ENCODE data around the gene IMPACT.

The IMPACT gene

GRCh38 chr18:24408496-24408895 is 18.0 kb upstream of the IMPACT start:
- Histone ChIP-seq H3K9me3 (ENCODE audit: control insufficient read depth, insufficient read depth, low read length) (no peaks in the 10 kb centered on the region), H3K4me2 (ENCODE audit: low read length) (no peak overlapping the region), H4K20me1 (ENCODE audit: control insufficient read depth, insufficient read depth, low read depth, low read length) (no peaks in the 10 kb centered on the region), H3K4me3 (ENCODE audit: low read length) (no peak overlapping the region), H3K9me2 (replicated peaks; ENCODE audit: control insufficient read depth, low read length) (no peaks in the 10 kb centered on the region), H3K36me3 (ENCODE audit: control insufficient read depth, low read length) (no peaks in the 10 kb centered on the region), H3K79me2 (ENCODE audit: control insufficient read depth, low read length) (no peaks in the 10 kb centered on the region), H3K27ac (ENCODE audit: low read depth, low read length) (no peak overlapping the region), H3K4me1 (ENCODE audit: control insufficient read depth, low read length) (no peaks in the 10 kb centered on the region), H3K27me3 (ENCODE audit: control insufficient read depth, low read length) (no peaks in the 10 kb centered on the region), H3F3A (ENCODE audit: control insufficient read depth, insufficient read depth) (no peaks in the 10 kb centered on the region)
- TF ChIP-seq, protein P1, sequence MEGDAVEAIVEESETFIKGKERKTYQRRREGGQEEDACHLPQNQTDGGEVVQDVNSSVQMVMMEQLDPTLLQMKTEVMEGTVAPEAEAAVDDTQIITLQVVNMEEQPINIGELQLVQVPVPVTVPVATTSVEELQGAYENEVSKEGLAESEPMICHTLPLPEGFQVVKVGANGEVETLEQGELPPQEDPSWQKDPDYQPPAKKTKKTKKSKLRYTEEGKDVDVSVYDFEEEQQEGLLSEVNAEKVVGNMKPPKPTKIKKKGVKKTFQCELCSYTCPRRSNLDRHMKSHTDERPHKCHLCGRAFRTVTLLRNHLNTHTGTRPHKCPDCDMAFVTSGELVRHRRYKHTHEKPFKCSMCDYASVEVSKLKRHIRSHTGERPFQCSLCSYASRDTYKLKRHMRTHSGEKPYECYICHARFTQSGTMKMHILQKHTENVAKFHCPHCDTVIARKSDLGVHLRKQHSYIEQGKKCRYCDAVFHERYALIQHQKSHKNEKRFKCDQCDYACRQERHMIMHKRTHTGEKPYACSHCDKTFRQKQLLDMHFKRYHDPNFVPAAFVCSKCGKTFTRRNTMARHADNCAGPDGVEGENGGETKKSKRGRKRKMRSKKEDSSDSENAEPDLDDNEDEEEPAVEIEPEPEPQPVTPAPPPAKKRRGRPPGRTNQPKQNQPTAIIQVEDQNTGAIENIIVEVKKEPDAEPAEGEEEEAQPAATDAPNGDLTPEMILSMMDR (IDR thresholded peaks at IDR 0.05; ENCODE audit: low read depth, low read length, poor library complexity, severe bottlenecking): no peak
- no peak for TF ChIP-seq EZH2phosphoT487 (IDR thresholded peaks at IDR 0.05; ENCODE audit: borderline replicate concordance, low read length)

- Histone ChIP-seq H3F3A (ENCODE audit: control insufficient read depth, insufficient read depth) (no peaks in the 10 kb centered on the region), H3K9me3 (ENCODE audit: control insufficient read depth, insufficient read depth, low read length) (no peaks in the 10 kb centered on the region), H3K36me3 (ENCODE audit: control insufficient read depth, low read length) (no peaks in the 10 kb centered on the region), H3K9me2 (replicated peaks; ENCODE audit: control insufficient read depth, low read length) (no peaks in the 10 kb centered on the region), H3K4me3 (ENCODE audit: low read length) (no peak overlapping the region), H3K27me3 (ENCODE audit: control insufficient read depth, low read length) (no peaks in the 10 kb centered on the region), H3K4me2 (ENCODE audit: low read length) (no peak overlapping the region), H3K27ac (ENCODE audit: low read depth, low read length) (no peak overlapping the region), H3K4me1 (ENCODE audit: control insufficient read depth, low read length) (no peaks in the 10 kb centered on the region), H3K79me2 (ENCODE audit: control insufficient read depth, low read length) (no peaks in the 10 kb centered on the region), H4K20me1 (ENCODE audit: control insufficient read depth, insufficient read depth, low read depth, low read length) (no peaks in the 10 kb centered on the region)
- no peak for TF ChIP-seq EZH2phosphoT487 (IDR thresholded peaks at IDR 0.05; ENCODE audit: borderline replicate concordance, low read length)
- TF ChIP-seq, protein P1 (IDR thresholded peaks at IDR 0.05; ENCODE audit: low read depth, low read length, poor library complexity, severe bottlenecking): no peak
Measured at GRCh38 chr18:24413148-24413547, 13.3 kb upstream of the IMPACT start.

DNA sequence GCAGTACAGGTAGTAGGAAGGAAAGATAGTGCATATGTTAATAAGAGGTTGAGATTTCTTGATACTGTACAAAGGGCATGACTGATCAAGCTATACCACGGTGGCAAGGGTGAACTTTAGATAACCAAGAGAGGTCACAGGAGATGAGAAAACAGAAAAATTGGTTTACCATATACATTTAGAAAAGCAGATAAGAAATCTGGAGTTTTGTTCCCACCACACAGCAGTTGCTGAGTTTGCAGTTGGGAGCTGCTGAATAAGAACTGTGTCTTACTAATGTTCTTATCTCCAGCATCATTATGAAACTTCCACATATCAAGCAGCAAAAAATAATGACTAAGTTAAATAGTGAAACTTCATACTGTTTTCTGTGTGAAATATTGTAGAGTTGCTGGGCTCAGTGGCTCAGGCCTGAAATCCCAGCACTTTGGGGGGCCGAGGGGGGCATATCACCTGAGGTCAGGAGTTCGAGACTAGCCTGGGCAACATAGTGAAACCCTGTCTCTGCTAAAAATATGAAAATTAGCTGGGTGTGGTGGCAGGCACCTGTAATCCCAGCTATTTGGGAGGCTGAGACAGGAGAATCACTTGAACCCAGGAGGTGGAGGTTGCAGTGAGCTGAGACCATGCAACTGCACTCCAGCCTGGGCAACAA is 12.0 kb upstream of the IMPACT start:
- Histone ChIP-seq H4K20me1 (ENCODE audit: control insufficient read depth, insufficient read depth, low read depth, low read length) (no peaks in the 10 kb centered on the region), H3K27ac (ENCODE audit: low read depth, low read length) (no peak overlapping the region), H3K9me2 (replicated peaks; ENCODE audit: control insufficient read depth, low read length) (no peaks in the 10 kb centered on the region), H3K27me3 (ENCODE audit: control insufficient read depth, low read length) (0 out of 2 replicates have a peak, but pooled peaks cover 2% of the 10 kb centered on the region), H3K4me3 (ENCODE audit: low read length) (no peak overlapping the region), H3K4me1 (ENCODE audit: control insufficient read depth, low read length) (no peaks in the 10 kb centered on the region), H3K36me3 (ENCODE audit: control insufficient read depth, low read length) (no peaks in the 10 kb centered on the region), H3K79me2 (ENCODE audit: control insufficient read depth, low read length) (no peaks in the 10 kb centered on the region), H3K4me2 (ENCODE audit: low read length) (no peak overlapping the region), H3F3A (ENCODE audit: control insufficient read depth, insufficient read depth) (no peaks in the 10 kb centered on the region), H3K9me3 (ENCODE audit: control insufficient read depth, insufficient read depth, low read length) (no peaks in the 10 kb centered on the region)
- TF ChIP-seq EZH2phosphoT487 (IDR thresholded peaks at IDR 0.05; ENCODE audit: borderline replicate concordance, low read length): no peak
- TF ChIP-seq, protein P1 (IDR thresholded peaks at IDR 0.05; ENCODE audit: low read depth, low read length, poor library complexity, severe bottlenecking): no peak

Data from DOHH2 (cell line).